ENCODE data around the gene LMNTD2. TPM values are rescaled to one million over a fixed set of nuclear protein-coding genes. Genes with fewer than 3 reads are reported as not detected.

The LMNTD2 gene
- total and polyA plus RNA-seq, 2 of the 13 experiments (the other 11 are each of a cell fraction or from before 2014, with no cell fraction given), result 1.1 to 3.1 TPM

- no peak for TF ChIP-seq DMTF1 (CRISPR knock-in tag; IDR thresholded peaks at IDR 0.05)
- peak; percentile 52; the same call in 1 of the 2 replicates for TF ChIP-seq MTA1 (CRISPR knock-in tag; IDR thresholded peaks at IDR 0.05; ENCODE audit: borderline replicate concordance)
- TF ChIP-seq NCOA1 (CRISPR knock-in tag; IDR thresholded peaks at IDR 0.05), result peak; percentile 78; the same call in 1 of the 2 replicates
- TF ChIP-seq ZNF20 (CRISPR knock-in tag; IDR thresholded peaks at IDR 0.05), result 0 out of 2 replicates have a peak, but pooled peaks have one; percentile 79
- TF ChIP-seq HNF1A (IDR thresholded peaks at IDR 0.05; ENCODE audit: low read depth), result no peak
- TF ChIP-seq HNF1A (CRISPR knock-in tag; IDR thresholded peaks at IDR 0.05; ENCODE audit: borderline replicate concordance), result 0 out of 2 replicates have a peak, but pooled peaks have one; percentile 42
- TF ChIP-seq ZNF597 (CRISPR knock-in tag; IDR thresholded peaks at IDR 0.05), result no peak
- TF ChIP-seq RARG (CRISPR knock-in tag; IDR thresholded peaks at IDR 0.05; ENCODE audit: low read depth), result no peak
- no peak for TF ChIP-seq ETS1 (CRISPR knock-in tag; IDR thresholded peaks at IDR 0.05)
- peak; percentile 36; the same call in 1 of the 2 replicates for TF ChIP-seq FOXP4 (CRISPR knock-in tag; IDR thresholded peaks at IDR 0.05)
- peak; percentile 97 for TF ChIP-seq ZNF687 (CRISPR knock-in tag; IDR thresholded peaks at IDR 0.05)
- no peak for TF ChIP-seq ZNF841 (CRISPR knock-in tag; IDR thresholded peaks at IDR 0.05; ENCODE audit: borderline replicate concordance)
These were observed 54.1 kb downstream of the LMNTD2 start (continued) for GRCh38 chr11:506238-506994.

Measured in HepG2 (cell line).